T-cell (primary cell): ENCODE results near the gene ZNF687. TPM values are rescaled to one million over a fixed set of nuclear protein-coding genes. Genes with fewer than 3 reads are reported as not detected.

Experiments used
- ATAC-seq, 4 experiments: fragments of 200-7000 bp in 3 of 4; fragments of 150-1000 bp in 1 of 4; cut with Tn5 transposase; replicated peaks in 1 of 4; 1 replicate in 3 of 4; 2 replicates in 1 of 4; pipeline ENCODE4 v1.10.0; 2021; ENCODE audit warnings: moderate library complexity in 3 of 4, mild to moderate bottlenecking in 2 of 4, moderate number of reproducible peaks in 1 of 4
- CTCF ChIA-PET, 2 donors: fragments of 300-600 bp; sonication (Branson Sonifier 250); formaldehyde crosslinking; loops; one replicate each; lab custom pipeline; 2022; ENCODE audit warnings: antibody characterized with exemption in 2 of 2; lab: Charles Lee
- POLR2A ChIA-PET, 2 donors: fragments of 300-600 bp; sonication (Branson Sonifier 250); formaldehyde crosslinking; loops; one replicate each; lab custom pipeline; 2022; ENCODE audit warnings: antibody characterized with exemption in 2 of 2; lab: Charles Lee
- DNase-seq, 35 experiments: peaks; one replicate each; pipeline versions ENCODE4 v3.0.0 to v3.0.0-alpha.2; 2013 to 2023
- H3K27ac ChIP-seq: one replicate; pipeline ENCODE4 v1.5.1; 2013; ENCODE audit warnings: low read length
- H3K27me3 ChIP-seq, 2 experiments: replicated peaks in 1 of 2; 1 replicate in 1 of 2; 2 replicates in 1 of 2; pipeline versions ENCODE4 v1.6.1 to v1.7.0; 2013; ENCODE audit warnings: low read length in 1 of 2, mixed read lengths in 1 of 2; ENCODE audit not compliant: control insufficient read depth in 2 of 2, insufficient read depth in 2 of 2; ENCODE audit errors: extremely low read depth in 1 of 2
- H3K36me3 ChIP-seq, 2 donors: 1 replicate in 1 of 2; 2 replicates in 1 of 2; pipeline versions ENCODE4 v1.6.1 to v1.7.0; 2013; ENCODE audit warnings: low read length in 1 of 2; ENCODE audit not compliant: control insufficient read depth in 2 of 2, insufficient read depth in 1 of 2; ENCODE audit errors: extremely low read depth in 1 of 2
- H3K4me1 ChIP-seq, 2 experiments: 1 replicate in 1 of 2; 2 replicates in 1 of 2; pipeline versions ENCODE4 v1.6.1 to v1.7.0; 2013; ENCODE audit warnings: low read length in 2 of 2, mixed read lengths in 1 of 2; ENCODE audit not compliant: insufficient read depth in 2 of 2, control insufficient read depth in 1 of 2; ENCODE audit errors: extremely low read depth in 1 of 2
- H3K4me3 ChIP-seq, 2 donors: 1 replicate in 1 of 2; 2 replicates in 1 of 2; pipeline versions ENCODE4 v1.5.1 to v1.7.0; 2013; ENCODE audit warnings: mild to moderate bottlenecking in 2 of 2, low read length in 1 of 2, moderate library complexity in 1 of 2; ENCODE audit not compliant: control insufficient read depth in 1 of 2; ENCODE audit errors: extremely low read depth in 1 of 2
- H3K9me3 ChIP-seq: 2 replicates; pipeline ENCODE4 v1.7.0; 2013
- H3K27ac Mint-ChIP-seq, 2 donors: one replicate each; pipeline ENCODE4 v1.8.0; 2020 to 2021; ENCODE audit warnings: mild to moderate bottlenecking in 2 of 2, mixed read lengths in 2 of 2
- H3K27me3 Mint-ChIP-seq, 2 donors: one replicate each; pipeline ENCODE4 v1.8.0; 2021 to 2022; ENCODE audit warnings: mixed read lengths in 2 of 2
- H3K36me3 Mint-ChIP-seq: one replicate; pipeline ENCODE4 v1.8.0; 2021; ENCODE audit warnings: mixed read lengths
- H3K4me1 Mint-ChIP-seq, 3 donors: one replicate each; pipeline ENCODE4 v1.8.0; 2020 to 2022; ENCODE audit warnings: mixed read lengths in 3 of 3, mild to moderate bottlenecking in 1 of 3
- H3K4me3 Mint-ChIP-seq, 3 donors: one replicate each; pipeline ENCODE4 v1.8.0; 2020 to 2022; ENCODE audit warnings: mild to moderate bottlenecking in 3 of 3, mixed read lengths in 3 of 3, moderate library complexity in 3 of 3
- H3K9me3 Mint-ChIP-seq, 3 donors: one replicate each; pipeline ENCODE4 v1.8.0; 2020 to 2022; ENCODE audit warnings: mixed read lengths in 3 of 3
- WGBS: methylation state at CpG from one replicate; pipeline ENCODE4 v1.1.5; 2013; ENCODE audit warnings: missing lambda C conversion rate; ENCODE audit not compliant: insufficient coverage; 5-methylcytosine and 5-hydroxymethylcytosine counted together
- total RNA-seq, 35 experiments: library from RNA in 6 of 35; stranded (reverse) in 6 of 35; fragments of 120-200 nt in 1 of 35; gene quantifications; one replicate each; pipeline versions ENCODE4 v1.2.1 to v1.2.4 and lab custom pipeline; 2013 to 2026

ZNF687 gene
- total RNA-seq, 5 donors from 2014 or later (not counting 1 experiment from before 2014, with no cell fraction given) = 27.7 to 44.2 (median 40.5) TPM

DNA sequence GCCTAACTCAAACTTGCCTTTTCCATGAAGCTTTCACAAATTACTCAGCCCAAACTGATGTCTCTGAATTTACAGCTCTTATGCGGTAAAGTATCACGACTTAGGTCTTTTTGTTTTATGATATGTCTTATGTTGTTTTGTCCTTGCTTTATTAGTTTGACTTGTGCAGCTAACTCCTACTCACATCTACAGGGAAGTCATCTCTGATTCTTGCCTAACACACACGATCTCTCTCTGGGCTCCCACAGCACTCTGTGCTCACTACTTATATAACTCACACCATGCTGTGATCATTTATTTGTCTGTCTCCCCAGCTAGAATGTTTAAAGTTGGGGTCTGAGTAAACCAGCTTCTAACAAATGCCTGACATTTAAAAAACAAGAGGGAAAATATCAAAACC lies 54.5 kb downstream of the ZNF687 start:
- H3K4me3 Mint-ChIP-seq = no peak overlapping the region
- WGBS = no CpG with 5 or more reads among the region's 3 CpGs

DNA sequence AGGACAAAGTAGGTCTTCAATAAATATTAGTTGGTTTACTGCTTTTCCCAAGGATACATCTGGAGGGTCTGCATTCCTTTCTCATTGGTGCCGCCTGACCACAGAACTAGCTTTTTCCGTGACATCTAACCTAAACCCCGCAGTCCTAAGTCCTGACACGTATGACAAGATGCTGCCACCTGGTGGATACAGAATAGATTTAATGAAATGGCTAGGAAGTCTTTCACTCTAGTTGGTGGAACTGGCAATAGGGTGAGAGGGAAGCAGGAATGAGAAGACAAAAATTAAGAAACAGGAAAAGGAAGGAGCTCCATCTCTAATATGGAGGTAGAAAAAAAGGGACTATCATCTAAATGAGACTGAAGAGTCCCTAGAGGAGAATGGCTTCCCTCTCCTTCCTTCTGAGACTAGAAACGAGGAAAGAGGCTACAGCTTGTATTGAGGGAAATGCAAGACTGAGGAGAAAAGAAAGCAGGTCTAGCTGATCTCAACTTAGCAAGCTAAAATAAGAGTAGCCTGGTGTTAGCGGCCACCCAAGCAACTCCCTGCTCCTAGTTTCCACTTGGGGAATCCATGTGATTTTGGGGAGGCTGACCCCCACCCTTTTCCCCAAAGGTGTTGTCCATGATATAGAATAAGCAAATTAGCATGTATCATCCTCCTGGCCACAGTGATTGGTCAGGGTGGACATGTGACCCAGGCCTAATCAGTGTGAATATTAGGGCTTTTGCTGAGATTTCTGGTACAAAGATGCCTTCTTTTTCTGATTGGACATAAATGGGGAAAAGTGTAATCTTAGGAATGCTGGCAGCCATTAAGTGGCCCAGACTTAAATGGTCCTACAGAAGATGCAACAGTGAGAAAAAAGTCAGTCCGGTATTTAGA lies 59.0 kb downstream of the ZNF687 start:
- peak overlapping the region; percentile 35 for H3K27ac ChIP-seq
- peak in 28 of 35 experiments; percentile 14 to 83 (median 32) for DNase-seq

More for the DNA sequence above, 54.5 kb downstream of the ZNF687 start:
- Histone ChIP-seq H3K4me1 (no peaks in the 10 kb centered on the region), H3K27me3 (no peaks in the 10 kb centered on the region), H3K27ac (no peak overlapping the region), H3K9me3 (no peaks in the 10 kb centered on the region), H3K36me3 (peaks cover 0 to under 1% of the 10 kb centered on the region in 2 donors), H3K4me3 (no peak overlapping the region)
- ATAC-seq (no peak), DNase-seq (no peak)
- H3K4me1 Mint-ChIP-seq = peaks cover 6 to 14% (median 8%) of the 10 kb centered on the region in 3 donors
- H3K36me3 Mint-ChIP-seq = peaks cover 3% of the 10 kb centered on the region
- H3K9me3 Mint-ChIP-seq = no peaks in the 10 kb centered on the region
- peak overlapping the region in 1 of 2 donors; percentile 11 for H3K27ac Mint-ChIP-seq
- H3K27me3 Mint-ChIP-seq = no peaks in the 10 kb centered on the region
- POLR2A ChIA-PET = no interaction called here
- CTCF ChIA-PET = interaction anchor here (0.5 to 0.6 kb wide), 2 partner anchors 78 to 236 kb away, joined by 3 to 5 read pairs; no protein-coding TSS in a partner anchor

More for the DNA sequence above, 59.0 kb downstream of the ZNF687 start:
- Mint-ChIP-seq H3K9me3 (no peaks in the 10 kb centered on the region), H3K36me3 (peaks cover 28% of the 10 kb centered on the region), H3K27ac (peak overlapping the region; percentile 7 to 70), H3K4me1 (peaks cover 13 to 39% (median 24%) of the 10 kb centered on the region in 3 donors), H3K4me3 (no peak overlapping the region), H3K27me3 (no peaks in the 10 kb centered on the region)
- Histone ChIP-seq H3K4me3 (no peak overlapping the region), H3K36me3 (peaks cover 14 to 40% of the 10 kb centered on the region in 2 donors), H3K27me3 (no peaks in the 10 kb centered on the region), H3K4me1 (peaks cover 3 to 12% of the 10 kb centered on the region in 2 experiments), H3K9me3 (no peaks in the 10 kb centered on the region)
- CTCF ChIA-PET = interaction anchor here (0.5 to 3.1 kb wide), 34 partner anchors 9 to 496 kb away, joined by 3 to 51 read pairs (median 4); partner anchors contain the start of genes PI4KB (in 1 of the 2), PSMB4 (in 1 of the 2), PSMD4 (in 1 of the 2) and VPS72 (in 1 of the 2)
- POLR2A ChIA-PET = interaction anchor here (0.6 to 1.3 kb wide), 4 partner anchors 11 to 67 kb away, joined by 3 to 11 read pairs (median 6); no protein-coding TSS in a partner anchor
- 100% methylated on average over 1 of the region's 7 CpGs for WGBS
- ATAC-seq = peak; percentile 84 to 87 (median 86)

Other genes with a start within 250 kb of the ZNF687 start
- 1 to 10 TPM in 3 of 5 donors, under 1 TPM in 2; 0.54 to 2.6 (median 2.2) TPM for gene BNIPL, start 245.7 kb upstream of the ZNF687 start, total RNA-seq
- gene C1orf56, start 234.5 kb upstream of the ZNF687 start, total RNA-seq = 1 to 10 TPM in 4 of 5 donors, under 1 TPM in 1; 0.61 to 4.8 (median 3.3) TPM
- gene CDC42SE1, start 222.7 kb upstream of the ZNF687 start, total RNA-seq = 100 to 1,000 TPM; 419 to 475 (median 450) TPM
- gene MLLT11, start 221.9 kb upstream of the ZNF687 start, total RNA-seq = 1 to 10 TPM; 3.6 to 4.9 (median 3.9) TPM
- gene GABPB2, start 211.5 kb upstream of the ZNF687 start, total RNA-seq = 10 to 100 TPM; 29.6 to 41.3 (median 32.5) TPM
- gene SEMA6C, start 135.7 kb upstream of the ZNF687 start, total RNA-seq = 10 to 100 TPM in 1 of 5 donors, 1 to 10 TPM in 4; 2.5 to 11.5 (median 8.5) TPM
- 10 to 100 TPM in 3 of 5 donors, 1 to 10 TPM in 2; 3.7 to 41.2 (median 38.8) TPM for gene TNFAIP8L2, start 125.7 kb upstream of the ZNF687 start, total RNA-seq
- 1 to 10 TPM in 3 of 5 donors, under 1 TPM in 2; 0.68 to 3.2 (median 2.3) TPM for gene LYSMD1, start 116.4 kb upstream of the ZNF687 start, total RNA-seq
- 10 to 100 TPM; 35.4 to 60.4 (median 52.4) TPM for gene SCNM1, start 116.2 kb upstream of the ZNF687 start, total RNA-seq
- gene TMOD4, start 106.3 kb upstream of the ZNF687 start, total RNA-seq = 1 to 10 TPM; 1.9 to 6.2 (median 5.3) TPM
- 10 to 100 TPM; 50.2 to 84.5 (median 58.9) TPM for gene VPS72, start 92.1 kb upstream of the ZNF687 start, total RNA-seq
- 10 to 100 TPM; 39.2 to 52.7 (median 48.0) TPM for gene PIP5K1A, start 83.7 kb upstream of the ZNF687 start, total RNA-seq
- gene PSMD4, start 27.6 kb upstream of the ZNF687 start, total RNA-seq = 100 to 1,000 TPM in 3 of 5 donors, 10 to 100 TPM in 2; 68.1 to 150 (median 133) TPM
- 10 to 100 TPM; 64.9 to 96.9 (median 75.4) TPM for gene PI4KB, start 45.1 kb downstream of the ZNF687 start, total RNA-seq
- gene RFX5, start 65.0 kb downstream of the ZNF687 start, total RNA-seq = 10 to 100 TPM; 50.3 to 79.8 (median 70.2) TPM
- 1 to 10 TPM in 1 of 5 donors, under 1 TPM in 2, not detected in 2; 0.72 to 1.2 (median 0.93) TPM for gene SELENBP1, start 90.4 kb downstream of the ZNF687 start, total RNA-seq
- 100 to 1,000 TPM; 221 to 283 (median 232) TPM for gene PSMB4, start 117.3 kb downstream of the ZNF687 start, total RNA-seq
- 100 to 1,000 TPM in 2 of 5 donors, 10 to 100 TPM in 3; 93.8 to 133 (median 96.7) TPM for gene POGZ, start 177.2 kb downstream of the ZNF687 start, total RNA-seq
- 1 to 10 TPM in 1 of 5 donors, under 1 TPM in 4; 0.37 to 1.3 (median 0.59) TPM for gene CGN, start 229.1 kb downstream of the ZNF687 start, total RNA-seq